HG02642 (cell line): ENCODE measurements around the gene CFAP74.

Source experiments
- ATAC-seq: cut with Tn5 transposase; IDR thresholded peaks from one replicate; pipeline ENCODE4 v1.9.1; 2021; ENCODE audit warnings: mild to moderate bottlenecking; ENCODE audit not compliant: unreplicated experiment, poor library complexity

The CFAP74 gene

GRCh38 chr1:1957533-1957961, 46.0 kb downstream of the CFAP74 start:
- ATAC-seq, result no peak

GRCh38 chr1:1956586-1957532, 46.7 kb downstream of the CFAP74 start:
- ATAC-seq, result no peak

GRCh38 chr1:1956101-1956500, 47.5 kb downstream of the CFAP74 start:
- no peak for ATAC-seq

- no peak for ATAC-seq
Measured at GRCh38 chr1:1955621-1956094, 47.9 kb downstream of the CFAP74 start.

- no peak for ATAC-seq
Measured at GRCh38 chr1:1954831-1955441, 48.6 kb downstream of the CFAP74 start.

- ATAC-seq, result no peak
Measured at GRCh38 chr1:1954015-1954414, 49.6 kb downstream of the CFAP74 start.

GRCh38 chr1:1950940-1951339, 52.6 kb downstream of the CFAP74 start:
- ATAC-seq, result no peak

- ATAC-seq, result no peak
Measured at GRCh38 chr1:1948783-1949182, 54.8 kb downstream of the CFAP74 start.

- ATAC-seq, result no peak
Measured at GRCh38 chr1:1947493-1947892, 56.1 kb downstream of the CFAP74 start.

- ATAC-seq, result no peak
Measured at GRCh38 chr1:1946540-1946939, 57.0 kb downstream of the CFAP74 start.

GRCh38 chr1:1945782-1946393, 57.7 kb downstream of the CFAP74 start:
- ATAC-seq, result no peak

GRCh38 chr1:1943834-1944570, 59.6 kb downstream of the CFAP74 start:
- no peak for ATAC-seq

- no peak for ATAC-seq
Measured at GRCh38 chr1:1942753-1943656, 60.6 kb downstream of the CFAP74 start.

GRCh38 chr1:1941868-1942752, 61.5 kb downstream of the CFAP74 start:
- no peak for ATAC-seq

GRCh38 chr1:1941211-1941841, 62.3 kb downstream of the CFAP74 start:
- ATAC-seq, result no peak

GRCh38 chr1:1940123-1940425, 63.5 kb downstream of the CFAP74 start:
- no peak for ATAC-seq

- ATAC-seq, result no peak
Measured at GRCh38 chr1:1939296-1940122, 64.1 kb downstream of the CFAP74 start.
